ENCODE data around the gene FAM217A.
"Not testable (repeated sequence)": the region's sequence is repeated elsewhere in the genome, so short reads cannot be mapped to it uniquely, and the experiment has no call there.

The FAM217A gene

GRCh38 chr6:4078691-4079471, at the start of gene FAM217A:
TSS of gene FAM217A (minus strand) at chr6:4079137. CDS start at chr6:4077414, 1,723 bp downstream.
- no peak for DNase-seq

- no peak for DNase-seq
Observed at GRCh38 chr6:4128072-4128471, 49.1 kb upstream of the FAM217A start.

DNA sequence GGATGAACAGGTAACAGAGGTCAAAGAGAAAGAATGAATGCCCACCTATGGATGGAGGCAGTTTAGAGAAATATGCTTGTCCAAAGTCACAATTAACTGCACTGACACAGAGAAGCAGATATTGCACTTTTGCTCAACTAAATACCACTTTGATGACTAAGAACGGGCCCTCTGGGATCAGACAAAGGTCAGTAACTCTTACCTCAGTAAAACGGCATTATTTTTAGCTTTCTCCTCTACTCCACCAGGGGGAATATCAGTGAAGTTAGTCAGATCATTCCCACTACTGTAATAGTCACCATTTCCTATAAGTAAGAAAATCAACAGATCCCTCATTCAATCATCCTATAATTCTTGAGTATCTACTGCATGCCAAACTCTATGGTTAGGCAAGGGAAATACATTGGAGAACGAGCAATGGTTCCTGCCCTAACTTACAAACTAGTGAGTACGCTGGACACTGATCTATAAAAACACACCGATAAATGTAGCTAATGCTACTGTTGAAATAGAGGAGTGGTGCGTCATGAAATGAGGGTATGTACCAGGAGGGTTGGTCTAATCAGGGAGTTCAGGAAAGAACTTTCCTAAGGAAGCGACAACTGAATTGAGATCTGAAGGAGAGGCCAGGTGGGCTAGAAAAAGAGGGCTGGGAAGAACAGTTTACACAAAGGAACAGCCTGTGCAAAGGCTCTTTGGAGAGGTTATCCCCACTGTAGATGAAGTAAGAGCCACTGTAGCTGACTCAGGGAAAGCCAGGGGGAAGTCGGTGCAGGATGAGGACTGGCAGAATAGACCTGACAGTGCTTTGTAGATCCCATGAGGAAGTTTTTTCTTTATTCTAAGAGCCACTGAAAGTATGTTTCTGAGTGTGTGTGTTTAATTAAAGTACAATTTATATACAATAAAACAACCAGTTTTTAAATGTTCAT, 47.3 kb upstream of the FAM217A start:
- no peak for DNase-seq

DNA sequence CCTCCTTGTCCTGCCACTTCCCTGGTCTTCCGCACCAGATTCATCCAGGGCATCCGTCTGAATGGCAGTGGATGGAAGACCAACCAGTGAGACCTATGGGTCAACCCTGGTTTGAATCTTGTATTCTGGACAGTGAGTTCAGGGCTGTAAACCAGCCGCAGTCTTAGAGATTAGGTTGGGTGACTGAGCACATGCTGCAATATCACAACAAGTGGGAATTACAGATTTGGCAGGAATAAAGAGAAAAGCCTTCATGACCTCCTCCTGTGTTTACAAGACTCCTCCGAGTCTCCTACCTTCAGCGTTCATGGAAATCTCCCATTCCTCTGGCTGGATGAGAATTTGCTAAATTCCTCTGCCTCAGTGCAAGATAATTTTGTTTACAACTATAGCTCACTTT, 46.6 kb upstream of the FAM217A start:
- DNase-seq: no peak

- no peak for DNase-seq
Observed at GRCh38 chr6:4124351-4124750, 45.4 kb upstream of the FAM217A start.

DNA sequence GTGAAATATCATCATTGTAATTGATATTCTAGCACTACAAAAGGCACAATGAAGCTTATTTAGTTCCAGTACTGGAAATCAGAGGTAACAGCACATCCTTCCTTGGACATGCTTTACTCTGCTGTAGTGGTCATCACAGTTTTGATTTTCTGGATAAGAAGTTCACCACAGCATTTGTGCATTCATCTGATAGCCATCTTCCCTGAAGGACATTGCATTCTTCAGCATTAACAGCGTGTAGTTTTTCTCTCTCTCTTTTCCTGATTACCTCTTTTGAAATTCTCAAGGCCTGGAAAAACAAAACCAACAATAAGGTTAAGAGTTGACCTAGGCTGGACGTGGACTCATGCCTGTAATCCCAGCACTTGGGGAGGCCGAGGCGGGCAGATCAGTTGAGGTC, 36.8 kb upstream of the FAM217A start:
- DNase-seq: no peak

GRCh38 chr6:4114123-4114522, 35.2 kb upstream of the FAM217A start:
- no peak for DNase-seq

DNA sequence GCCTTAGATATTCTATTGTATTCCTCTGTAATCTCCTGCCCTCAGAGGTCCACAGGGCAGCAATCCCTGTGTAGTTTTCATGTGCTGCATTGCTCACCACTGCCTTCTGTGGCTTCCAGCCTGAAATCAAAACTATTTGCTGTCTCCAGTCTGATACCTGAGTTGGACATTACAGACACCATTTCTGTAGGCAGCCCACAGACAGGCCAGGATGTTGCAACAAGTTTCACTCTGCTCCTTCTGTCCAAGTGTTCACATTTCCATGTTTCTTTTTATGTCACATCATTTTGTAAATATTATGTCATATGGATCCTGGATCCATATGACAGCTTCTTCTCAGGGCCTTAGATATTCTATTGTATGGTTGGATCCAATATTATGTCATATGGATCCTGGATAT, 34.7 kb upstream of the FAM217A start:
- DNase-seq: no peak

DNA sequence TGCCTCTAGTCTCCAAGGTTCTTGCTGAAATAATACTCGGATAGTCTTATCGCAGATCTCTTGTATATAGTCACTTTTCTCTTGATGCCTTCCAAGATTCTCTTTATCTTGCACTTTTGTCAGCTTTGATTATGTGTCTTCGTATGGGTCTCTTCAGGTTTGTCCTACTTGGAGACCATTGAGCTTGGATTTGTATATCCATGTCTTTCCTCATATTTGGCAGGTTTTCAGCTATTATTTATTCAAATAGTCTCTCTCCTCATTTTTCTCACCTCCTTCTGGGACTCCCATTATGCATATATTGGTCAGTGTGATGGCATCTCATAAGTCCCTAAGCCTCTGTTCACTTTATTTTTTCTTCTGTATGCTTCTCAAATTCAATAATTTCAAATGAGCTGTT, 33.4 kb upstream of the FAM217A start:
- DNase-seq: no peak

- DNase-seq: not testable (repeated sequence)
Observed at GRCh38 chr6:4109363-4109815, 30.5 kb upstream of the FAM217A start.

GRCh38 chr6:4108561-4109093, 29.7 kb upstream of the FAM217A start:
- no peak for DNase-seq

GRCh38 chr6:4107873-4108272, 28.9 kb upstream of the FAM217A start:
- DNase-seq: no peak

GRCh38 chr6:4105980-4106536, 27.1 kb upstream of the FAM217A start:
- no peak for DNase-seq

DNA sequence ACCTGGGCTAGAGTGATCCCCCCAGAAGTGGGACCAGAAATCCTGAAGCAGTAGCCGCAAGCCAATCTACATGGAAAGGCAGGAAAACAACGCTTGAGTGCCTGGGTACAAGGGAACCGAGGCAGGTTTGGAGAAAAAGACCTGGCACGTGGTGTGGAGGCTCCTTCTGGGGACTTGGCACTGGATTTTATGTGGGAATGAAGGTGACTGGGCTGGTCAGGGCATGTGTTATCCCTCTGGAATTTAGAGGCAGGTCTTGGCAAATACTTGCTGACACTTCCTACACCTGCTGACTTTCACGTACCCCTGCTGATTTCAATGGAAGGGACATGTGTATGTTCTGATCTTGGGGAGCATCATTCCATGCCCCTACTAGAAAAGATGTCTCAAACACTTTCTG, 25.0 kb upstream of the FAM217A start:
- DNase-seq: no peak

DNA sequence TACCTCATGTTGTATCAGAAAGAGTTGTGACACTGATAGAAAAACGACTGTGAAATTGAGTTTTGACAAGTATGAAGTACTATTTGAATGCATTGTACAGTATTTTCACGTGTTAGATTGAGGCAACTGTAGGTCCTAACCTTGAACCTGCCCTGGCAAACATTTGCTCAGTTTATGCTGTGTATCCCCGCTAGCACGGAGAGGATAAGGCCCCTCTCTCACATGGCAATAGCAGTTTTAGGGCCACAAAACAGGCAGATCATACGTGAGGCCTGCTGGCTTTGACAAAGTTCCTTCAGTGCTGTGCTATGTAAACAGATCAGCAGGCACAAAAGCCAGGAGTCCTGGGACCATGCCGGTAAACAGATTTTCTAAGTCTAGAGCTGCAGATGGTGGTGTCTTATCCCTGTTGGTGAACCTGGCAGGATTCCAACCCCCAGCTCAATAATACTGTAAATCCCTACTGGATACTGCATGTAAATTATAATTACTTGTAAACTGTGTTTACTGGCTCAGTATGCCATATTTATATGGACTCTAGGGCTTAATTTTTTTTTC, 23.8 kb upstream of the FAM217A start:
- no peak for DNase-seq

GRCh38 chr6:4101298-4101697, 22.4 kb upstream of the FAM217A start:
- DNase-seq: no peak

GRCh38 chr6:4100655-4101054, 21.7 kb upstream of the FAM217A start:
- no peak for DNase-seq

DNA sequence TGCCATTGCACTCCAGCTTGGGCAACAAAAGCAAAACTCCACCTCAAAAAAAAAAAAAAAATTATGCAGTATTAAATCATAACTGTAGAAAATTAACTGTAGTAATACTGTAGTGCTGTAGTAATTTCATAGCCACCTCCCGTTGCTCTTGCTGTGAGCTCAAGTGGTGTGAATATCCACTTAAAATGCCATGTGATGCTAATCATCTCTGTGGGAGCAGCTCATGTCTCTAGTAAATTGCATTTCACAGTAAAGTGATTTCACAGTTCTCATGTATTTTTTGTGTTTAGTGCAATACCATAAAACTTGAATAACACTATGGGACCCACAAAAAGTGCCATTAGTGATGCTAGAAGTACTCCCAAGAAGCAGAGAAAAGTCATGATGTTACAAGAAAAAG, 14.4 kb upstream of the FAM217A start:
- DNase-seq: no peak

GRCh38 chr6:4091941-4092340, 13.0 kb upstream of the FAM217A start:
- no peak for DNase-seq

DNA sequence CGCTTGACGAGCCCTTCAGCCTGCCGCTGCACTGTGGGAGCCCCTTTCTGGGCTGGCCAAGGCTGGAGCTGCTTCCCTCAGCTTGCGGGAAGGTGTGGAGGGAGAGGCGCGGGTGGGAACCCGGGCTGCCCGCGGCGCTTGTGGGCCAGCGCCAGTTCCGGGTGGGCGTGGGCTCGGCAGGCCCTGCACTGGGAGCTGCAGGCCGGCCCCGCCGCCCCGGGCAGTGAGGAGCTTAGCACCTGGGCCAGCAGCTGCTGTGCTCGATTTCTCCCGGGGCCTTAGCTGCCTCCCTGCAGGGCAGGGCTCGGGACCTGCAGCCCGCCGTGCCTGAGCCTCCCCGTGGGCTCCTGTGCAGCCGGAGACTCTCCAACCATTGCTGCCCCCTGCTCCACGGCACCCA, 11.1 kb upstream of the FAM217A start:
- DNase-seq: not testable (repeated sequence)

GRCh38 chr6:4088704-4089103, 9.8 kb upstream of the FAM217A start:
- no peak for DNase-seq

GRCh38 chr6:4085332-4085700, 6.4 kb upstream of the FAM217A start:
- no peak for DNase-seq

Data from RPMI8226 (cell line).